ENCODE data around the gene LIN9.

LIN9 gene

GRCh38 chr1:226212545-226212944 lies 96.4 kb downstream of the LIN9 start:
- H3K4me3 ChIP-seq (ENCODE audit: control insufficient read depth, low read depth, low read length), result no peak overlapping the region
- DNase-seq (ENCODE audit: low read depth), result no peak
- TF ChIP-seq CTCF (IDR thresholded peaks at IDR 0.05; ENCODE audit: control insufficient read depth, insufficient read depth, low read depth, low read length, missing control alignments), result no peak

GRCh38 chr1:226211181-226211821 lies 97.7 kb downstream of the LIN9 start:
- no peak for DNase-seq (ENCODE audit: low read depth)
- no peak overlapping the region for H3K4me3 ChIP-seq (ENCODE audit: control insufficient read depth, low read depth, low read length)
- no peak for TF ChIP-seq CTCF (IDR thresholded peaks at IDR 0.05; ENCODE audit: control insufficient read depth, insufficient read depth, low read depth, low read length, missing control alignments)

GRCh38 chr1:226210571-226211176 lies 98.3 kb downstream of the LIN9 start:
- H3K4me3 ChIP-seq (ENCODE audit: control insufficient read depth, low read depth, low read length), result no peak overlapping the region
- no peak for DNase-seq (ENCODE audit: low read depth)
- TF ChIP-seq CTCF (IDR thresholded peaks at IDR 0.05; ENCODE audit: control insufficient read depth, insufficient read depth, low read depth, low read length, missing control alignments), result no peak

- H3K4me3 ChIP-seq (ENCODE audit: control insufficient read depth, low read depth, low read length), result no peak overlapping the region
- no peak for TF ChIP-seq CTCF (IDR thresholded peaks at IDR 0.05; ENCODE audit: control insufficient read depth, insufficient read depth, low read depth, low read length, missing control alignments)
- no peak for DNase-seq (ENCODE audit: low read depth)
These were observed 99.5 kb downstream of the LIN9 start for GRCh38 chr1:226209307-226210059.

GRCh38 chr1:226207048-226207447 lies 101.9 kb downstream of the LIN9 start:
- no peak for TF ChIP-seq CTCF (IDR thresholded peaks at IDR 0.05; ENCODE audit: control insufficient read depth, insufficient read depth, low read depth, low read length, missing control alignments)
- no peak for DNase-seq (ENCODE audit: low read depth)
- H3K4me3 ChIP-seq (ENCODE audit: control insufficient read depth, low read depth, low read length), result no peak overlapping the region

GRCh38 chr1:226204198-226204597 lies 104.8 kb downstream of the LIN9 start:
- no peak overlapping the region for H3K4me3 ChIP-seq (ENCODE audit: control insufficient read depth, low read depth, low read length)
- DNase-seq (ENCODE audit: low read depth), result no peak
- no peak for TF ChIP-seq CTCF (IDR thresholded peaks at IDR 0.05; ENCODE audit: control insufficient read depth, insufficient read depth, low read depth, low read length, missing control alignments)

All from AG09309 (cell line).